ENCODE results near the gene CLEC3A.
"Not testable (repeated sequence)": the region's sequence is repeated elsewhere in the genome, so short reads cannot be mapped to it uniquely, and the experiment has no call there.

Gene CLEC3A

GRCh38 chr16:78022347-78023060 lies at the start of gene CLEC3A:
Gene CLEC3A, plus strand, starts transcription at chr16:78022548. Its CDS starts 79 bp downstream, at chr16:78022627.
- no peak for DNase-seq

- no peak for DNase-seq
Observed at GRCh38 chr16:77974883-77975282, 47.5 kb upstream of the CLEC3A start.

GRCh38 chr16:77975942-77976341 lies 46.4 kb upstream of the CLEC3A start:
- no peak for DNase-seq

- DNase-seq: no peak
Observed at GRCh38 chr16:77977339-77977738, 45.0 kb upstream of the CLEC3A start.

GRCh38 chr16:77985111-77985510 lies 37.2 kb upstream of the CLEC3A start:
- no peak for DNase-seq

GRCh38 chr16:77986011-77986740 lies 36.2 kb upstream of the CLEC3A start:
- DNase-seq: no peak

GRCh38 chr16:77987810-77988209 lies 34.5 kb upstream of the CLEC3A start:
- DNase-seq: no peak

- DNase-seq: no peak
Observed at GRCh38 chr16:77989846-77990245, 32.5 kb upstream of the CLEC3A start.

- no peak for DNase-seq
Observed at GRCh38 chr16:77991701-77992100, 30.6 kb upstream of the CLEC3A start.

GRCh38 chr16:77992381-77992780 lies 30.0 kb upstream of the CLEC3A start:
- DNase-seq: not testable (repeated sequence)

- no peak for DNase-seq
Observed at GRCh38 chr16:77993111-77993985, 29.0 kb upstream of the CLEC3A start.

- no peak for DNase-seq
Observed at GRCh38 chr16:77995843-77996455, 26.4 kb upstream of the CLEC3A start.

GRCh38 chr16:77998350-77999023 lies 23.9 kb upstream of the CLEC3A start:
- DNase-seq: no peak

GRCh38 chr16:78001451-78002025 lies 20.8 kb upstream of the CLEC3A start:
- DNase-seq: no peak

GRCh38 chr16:78002915-78003538 lies 19.3 kb upstream of the CLEC3A start:
- DNase-seq: peak; percentile 53

GRCh38 chr16:78004517-78004916 lies 17.8 kb upstream of the CLEC3A start:
- no peak for DNase-seq

- DNase-seq: no peak
Observed at GRCh38 chr16:78005881-78006280, 16.5 kb upstream of the CLEC3A start.

GRCh38 chr16:78007121-78007520 lies 15.2 kb upstream of the CLEC3A start:
- no peak for DNase-seq

- no peak for DNase-seq
Observed at GRCh38 chr16:78024159-78024558, 1.8 kb downstream of the CLEC3A start.

- DNase-seq: no peak
Observed at GRCh38 chr16:78025631-78026030, 3.3 kb downstream of the CLEC3A start.

- DNase-seq: no peak
Observed at GRCh38 chr16:78028018-78028417, 5.7 kb downstream of the CLEC3A start.

- DNase-seq: no peak
Observed at GRCh38 chr16:78034530-78034929, 12.2 kb downstream of the CLEC3A start.

All from GDM1 (cell line).